ENCODE measurements around the gene SYCP2L.

GRCh38 chr6:10877871-10878270 lies 9.0 kb upstream of the SYCP2L start:
- no peak for TF ChIP-seq CTCF (IDR thresholded peaks at IDR 0.05; ENCODE audit: low read depth, low read length, poor library complexity, severe bottlenecking)
- no peak for TF ChIP-seq EZH2phosphoT487 (IDR thresholded peaks at IDR 0.05; ENCODE audit: borderline replicate concordance, low read length)
